ENCODE results near the gene AP1G2.

GRCh38 chr14:23540141-23540469 lies 27.5 kb downstream of the AP1G2 start:
- TF ChIP-seq SMARCE1 (IDR thresholded peaks at IDR 0.05; ENCODE audit: borderline replicate concordance) (no peak), SMC3 (IDR thresholded peaks at IDR 0.05; ENCODE audit: low read length) (no peak), HMGA1 (CRISPR knock-in tag; conservative IDR thresholded peaks at IDR 0.05) (no peak), MIER2 (CRISPR knock-in tag; IDR thresholded peaks at IDR 0.05) (no peak), SIN3A (IDR thresholded peaks at IDR 0.05; ENCODE audit: borderline replicate concordance, low read depth, low read length) (no peak), ZFP36 (IDR thresholded peaks at IDR 0.05; ENCODE audit: borderline replicate concordance, low read depth, low read length, partially characterized antibody) (no peak), PHF20 (CRISPR knock-in tag; IDR thresholded peaks at IDR 0.05) (no peak), EZH2 (conservative IDR thresholded peaks at IDR 0.05; ENCODE audit: low read depth, low read length) (no peak), FIP1L1 (IDR thresholded peaks at IDR 0.05; ENCODE audit: borderline replicate concordance, insufficient read depth, low read depth, low read length) (no peak), RFX1 (IDR thresholded peaks at IDR 0.05) (no peak), SSRP1 (CRISPR knock-in tag; IDR thresholded peaks at IDR 0.05) (no peak), MAZ (IDR thresholded peaks at IDR 0.05; ENCODE audit: borderline replicate concordance, low read depth, low read length) (no peak), MAZ (CRISPR knock-in tag; IDR thresholded peaks at IDR 0.05; ENCODE audit: low read depth) (no peak)
- TF ChIP-seq, protein P1, sequence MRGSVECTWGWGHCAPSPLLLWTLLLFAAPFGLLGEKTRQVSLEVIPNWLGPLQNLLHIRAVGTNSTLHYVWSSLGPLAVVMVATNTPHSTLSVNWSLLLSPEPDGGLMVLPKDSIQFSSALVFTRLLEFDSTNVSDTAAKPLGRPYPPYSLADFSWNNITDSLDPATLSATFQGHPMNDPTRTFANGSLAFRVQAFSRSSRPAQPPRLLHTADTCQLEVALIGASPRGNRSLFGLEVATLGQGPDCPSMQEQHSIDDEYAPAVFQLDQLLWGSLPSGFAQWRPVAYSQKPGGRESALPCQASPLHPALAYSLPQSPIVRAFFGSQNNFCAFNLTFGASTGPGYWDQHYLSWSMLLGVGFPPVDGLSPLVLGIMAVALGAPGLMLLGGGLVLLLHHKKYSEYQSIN (CRISPR knock-in tag; IDR thresholded peaks at IDR 0.05; ENCODE audit: borderline replicate concordance), result no peak
- TF ChIP-seq, protein P2, sequence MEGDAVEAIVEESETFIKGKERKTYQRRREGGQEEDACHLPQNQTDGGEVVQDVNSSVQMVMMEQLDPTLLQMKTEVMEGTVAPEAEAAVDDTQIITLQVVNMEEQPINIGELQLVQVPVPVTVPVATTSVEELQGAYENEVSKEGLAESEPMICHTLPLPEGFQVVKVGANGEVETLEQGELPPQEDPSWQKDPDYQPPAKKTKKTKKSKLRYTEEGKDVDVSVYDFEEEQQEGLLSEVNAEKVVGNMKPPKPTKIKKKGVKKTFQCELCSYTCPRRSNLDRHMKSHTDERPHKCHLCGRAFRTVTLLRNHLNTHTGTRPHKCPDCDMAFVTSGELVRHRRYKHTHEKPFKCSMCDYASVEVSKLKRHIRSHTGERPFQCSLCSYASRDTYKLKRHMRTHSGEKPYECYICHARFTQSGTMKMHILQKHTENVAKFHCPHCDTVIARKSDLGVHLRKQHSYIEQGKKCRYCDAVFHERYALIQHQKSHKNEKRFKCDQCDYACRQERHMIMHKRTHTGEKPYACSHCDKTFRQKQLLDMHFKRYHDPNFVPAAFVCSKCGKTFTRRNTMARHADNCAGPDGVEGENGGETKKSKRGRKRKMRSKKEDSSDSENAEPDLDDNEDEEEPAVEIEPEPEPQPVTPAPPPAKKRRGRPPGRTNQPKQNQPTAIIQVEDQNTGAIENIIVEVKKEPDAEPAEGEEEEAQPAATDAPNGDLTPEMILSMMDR (CRISPR knock-in tag; IDR thresholded peaks at IDR 0.05), result no peak
